ENCODE measurements around the gene GALNTL6.
"Not testable (repeated sequence)": the region's sequence is repeated elsewhere in the genome, so short reads cannot be mapped to it uniquely, and the experiment has no call there.

GALNTL6 gene

DNA sequence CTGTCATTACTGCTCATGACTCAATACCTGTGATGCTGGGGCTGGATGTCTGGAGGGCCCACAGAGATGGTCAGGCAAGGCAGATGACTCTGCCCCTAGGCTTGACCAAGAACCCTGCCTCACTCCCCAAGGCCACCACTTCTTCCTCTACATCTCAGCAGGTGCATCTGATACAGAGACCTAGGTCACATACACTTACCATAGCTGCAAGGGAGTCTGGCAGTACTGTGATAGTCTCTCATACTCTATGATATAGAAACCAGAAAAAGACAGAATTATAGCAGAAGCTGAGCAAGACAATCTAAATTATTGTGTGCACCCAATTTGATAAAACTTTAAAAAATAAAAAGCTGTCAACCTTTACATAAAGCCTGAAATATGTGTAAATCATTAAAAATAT, 878.3 kb downstream of the GALNTL6 start:
- no peak for DNase-seq

DNA sequence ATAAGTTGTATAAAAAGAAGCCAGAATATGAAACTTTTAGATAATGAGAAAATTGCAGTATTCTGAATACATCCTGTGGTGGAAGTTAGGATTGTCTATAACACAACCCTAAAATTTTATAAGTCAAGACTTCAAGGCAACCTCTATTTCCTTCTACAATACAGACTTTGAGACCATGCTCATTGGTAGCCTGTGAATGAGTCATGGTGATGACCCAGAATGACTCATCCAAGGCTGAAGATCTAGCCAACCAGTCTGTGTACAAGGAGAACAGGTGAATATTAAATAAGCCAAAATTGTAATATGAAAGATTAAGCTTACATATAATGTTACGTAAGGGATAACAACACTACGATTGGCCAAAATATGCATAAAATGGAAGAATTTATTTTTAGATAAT, 879.5 kb downstream of the GALNTL6 start:
- DNase-seq: no peak

DNA sequence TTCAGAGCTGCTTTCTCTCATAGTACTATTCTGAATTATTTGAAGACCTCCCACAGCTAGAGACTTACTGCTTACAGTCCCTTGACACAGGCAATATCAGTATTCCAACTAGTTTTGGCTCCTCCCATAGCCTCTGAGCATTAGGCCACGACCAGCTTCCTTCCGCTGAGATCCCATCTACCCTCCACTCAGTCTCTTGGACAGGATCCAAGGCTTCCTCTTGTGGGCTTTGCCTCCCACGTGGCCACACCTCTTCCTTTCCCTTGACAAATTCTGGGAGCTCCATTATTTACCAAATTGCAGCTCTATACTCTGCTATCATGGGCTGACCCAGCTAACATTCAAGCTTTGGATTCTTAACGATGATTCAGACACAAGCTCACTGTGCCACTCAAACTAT, 885.1 kb downstream of the GALNTL6 start:
- DNase-seq: no peak

DNA sequence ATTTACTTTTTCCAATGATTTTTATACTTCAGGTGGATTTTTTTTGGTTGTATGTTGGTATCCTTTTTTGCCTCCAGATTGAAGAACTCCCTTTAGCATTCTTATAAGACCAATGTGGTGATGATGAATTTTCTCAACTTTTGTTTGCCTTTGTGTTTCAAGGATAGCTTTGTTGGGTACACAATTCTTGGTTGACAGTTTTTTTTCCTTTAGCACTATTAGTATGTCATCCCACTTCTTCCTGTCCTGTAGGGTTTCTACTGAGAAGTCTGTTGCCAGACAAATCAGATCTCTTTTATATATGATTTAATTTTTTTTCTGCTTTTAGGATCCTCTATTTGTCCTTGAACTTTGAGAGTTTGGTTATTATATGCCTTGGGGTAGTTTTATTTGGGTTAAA, 892.4 kb downstream of the GALNTL6 start:
- DNase-seq: no peak

DNA sequence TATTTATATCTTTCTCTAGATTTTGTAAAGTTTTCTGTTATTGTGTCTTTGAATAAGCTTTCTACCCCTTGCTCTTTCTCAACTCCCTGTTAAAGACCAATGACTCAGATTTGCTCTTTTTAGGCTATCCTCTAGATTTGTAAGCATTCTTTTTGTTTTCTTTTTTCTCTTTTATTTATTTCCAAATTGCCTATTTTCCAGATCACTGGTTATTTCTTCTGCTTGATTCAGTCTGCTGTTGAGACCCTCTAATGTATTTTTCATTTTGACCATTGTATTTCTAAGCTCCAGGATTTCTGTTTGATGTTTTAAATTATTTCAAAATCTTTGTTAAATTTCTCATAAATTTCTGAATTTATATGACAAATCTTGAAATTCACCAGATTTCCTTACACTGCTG, 892.8 kb downstream of the GALNTL6 start:
- DNase-seq: no peak

DNA sequence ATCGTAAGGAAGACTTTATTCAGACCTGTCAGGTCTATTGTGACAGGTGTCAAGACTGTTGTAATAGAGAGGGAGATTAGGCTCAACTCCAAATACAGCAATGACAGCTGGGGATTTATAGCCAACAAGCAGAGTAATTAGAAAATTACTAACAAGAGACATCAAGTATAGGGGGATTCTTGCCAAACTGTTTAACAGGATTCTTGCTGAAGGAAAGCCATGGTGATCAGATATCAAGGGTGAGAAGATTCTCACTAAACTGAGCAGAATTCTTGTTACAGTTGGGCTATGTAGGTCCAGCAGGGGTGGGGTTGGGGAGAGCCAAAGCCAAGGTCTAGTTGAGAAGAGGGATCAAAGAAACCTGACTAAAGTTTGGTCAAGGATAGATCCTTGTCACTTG, 894.4 kb downstream of the GALNTL6 start:
- no peak for DNase-seq

DNA sequence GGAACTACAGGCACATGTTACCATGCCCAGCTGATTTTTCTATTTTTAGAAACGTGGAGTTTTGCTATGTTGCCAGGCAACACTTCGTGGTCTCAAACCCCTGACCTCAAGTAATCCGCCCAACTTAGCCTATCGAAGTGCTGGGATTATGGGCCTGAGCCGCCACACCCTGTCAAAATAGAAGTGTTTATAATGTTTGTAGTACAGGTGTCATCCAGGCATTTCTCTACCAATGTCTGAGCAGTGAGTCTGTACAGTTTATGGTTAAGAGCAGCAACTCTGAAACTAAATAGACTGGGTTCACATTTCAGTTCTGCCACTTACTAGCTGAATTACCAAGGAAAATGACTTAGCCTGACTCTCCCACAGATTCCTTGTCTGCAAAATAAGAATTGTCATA, 895.0 kb downstream of the GALNTL6 start:
- DNase-seq: no peak

DNA sequence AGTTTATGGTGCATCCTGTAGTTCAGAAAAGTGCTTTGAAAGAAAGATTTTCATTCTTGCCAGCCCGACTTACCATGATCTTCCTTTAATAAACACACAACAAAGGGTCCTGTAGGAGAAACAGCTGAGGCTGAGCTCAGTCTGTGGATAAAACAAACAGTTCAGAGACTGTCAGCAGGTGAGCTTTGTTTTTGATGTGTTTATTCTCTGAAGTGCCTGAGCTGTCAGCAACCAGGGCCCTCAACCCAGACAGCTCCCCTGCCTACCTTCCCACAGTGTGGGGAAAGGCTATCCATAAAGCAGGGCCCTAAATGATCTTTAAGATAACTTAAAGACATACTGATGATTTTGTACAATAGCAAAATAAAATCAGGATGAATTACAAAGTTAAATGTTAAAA, 896.2 kb downstream of the GALNTL6 start:
- no peak for DNase-seq

DNA sequence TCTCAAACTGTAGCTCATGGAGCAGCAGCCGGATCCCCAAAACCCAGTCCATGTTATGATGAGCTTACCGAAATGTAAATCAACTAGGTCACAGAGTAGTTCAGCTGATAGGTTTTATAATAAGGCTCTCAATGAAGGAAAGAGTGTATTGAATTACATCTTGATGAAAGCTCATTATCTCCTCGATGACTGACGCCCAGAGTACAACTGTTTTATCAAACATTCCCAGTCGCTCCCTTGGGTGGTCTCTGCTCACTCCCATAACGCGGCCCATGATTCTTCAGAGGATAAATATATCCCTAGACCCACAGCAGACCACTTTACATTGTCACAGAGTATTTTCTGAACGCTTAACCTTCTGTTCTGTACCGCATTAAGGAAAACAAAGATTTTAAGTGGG, 903.1 kb downstream of the GALNTL6 start:
- DNase-seq: no peak

DNA sequence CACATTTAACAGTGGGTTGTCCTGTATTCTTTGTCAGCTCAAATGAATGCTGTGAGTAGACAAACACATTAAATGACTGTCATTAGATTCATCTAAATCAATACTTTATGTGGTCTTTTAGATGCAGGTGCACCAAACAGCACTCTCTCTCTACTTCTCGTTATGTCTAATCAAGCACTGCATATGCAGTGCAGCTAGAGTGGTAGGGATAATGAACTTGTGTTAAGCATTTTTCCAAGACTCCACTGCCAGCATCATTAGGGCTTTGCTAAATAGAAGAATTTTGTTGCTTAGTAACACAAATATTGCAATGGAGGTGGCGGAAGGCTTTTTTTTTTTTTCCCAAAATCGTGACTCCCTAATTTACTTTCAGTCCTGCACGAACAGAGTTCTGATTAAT, 908.5 kb downstream of the GALNTL6 start:
- no peak for DNase-seq

DNA sequence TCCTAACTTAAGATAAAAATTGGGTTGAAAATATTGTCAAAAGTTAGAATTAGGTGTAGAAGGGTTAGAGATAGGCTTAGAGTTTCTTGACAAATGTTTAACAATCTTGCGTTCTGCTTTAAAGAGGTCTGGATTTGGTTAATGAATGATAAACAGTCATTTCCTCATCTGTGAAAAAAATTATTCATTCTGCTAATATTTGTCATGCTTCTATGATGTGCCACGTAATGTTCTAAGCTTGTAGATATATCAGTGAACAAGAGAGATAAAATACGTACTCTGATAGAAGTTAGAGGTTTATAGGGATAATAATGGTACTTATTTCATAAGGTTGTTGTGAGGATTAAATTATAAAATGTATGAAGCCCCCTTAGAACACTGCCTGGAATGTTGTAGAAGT, 912.4 kb downstream of the GALNTL6 start:
- no peak for DNase-seq

DNA sequence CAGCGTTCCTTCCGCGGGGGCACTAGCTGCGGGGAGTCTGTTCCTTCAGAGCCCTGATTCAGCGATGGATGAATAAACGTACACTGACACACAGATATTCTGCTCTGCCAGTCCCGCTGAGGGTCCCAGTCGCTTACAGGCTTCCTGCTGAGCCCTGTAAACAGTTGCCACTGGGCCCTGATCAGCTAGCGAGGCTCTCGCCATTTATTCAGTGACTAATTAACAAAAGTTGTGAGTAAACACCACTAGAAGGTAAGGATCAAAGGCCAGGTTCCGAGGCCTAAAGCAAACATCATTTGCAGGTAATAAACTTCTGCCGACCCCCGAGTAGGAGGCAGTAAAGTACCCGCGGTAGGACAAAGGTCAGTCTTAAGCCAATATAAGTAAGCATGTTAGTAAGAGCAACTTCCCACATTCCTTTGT, 912.8 kb downstream of the GALNTL6 start:
- no peak for DNase-seq

DNA sequence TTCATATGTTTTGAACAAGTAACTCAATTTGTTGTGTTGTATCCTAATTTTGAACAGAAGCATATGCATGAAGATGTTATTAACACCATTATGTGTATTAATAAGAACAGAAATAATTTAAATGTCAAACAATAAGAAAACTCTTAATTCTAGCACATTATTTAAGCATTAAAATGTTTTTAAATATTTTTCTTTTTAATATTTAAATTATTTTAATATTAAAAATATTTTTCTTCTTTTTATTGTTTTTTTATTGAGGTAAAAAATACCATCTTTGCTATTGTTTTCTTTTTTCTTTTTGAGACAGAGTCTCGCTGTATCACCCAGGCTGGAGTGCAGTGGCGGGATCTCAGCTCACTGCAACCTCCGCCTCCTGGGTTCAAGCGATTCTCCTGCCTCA, 914.4 kb downstream of the GALNTL6 start:
- DNase-seq: no peak

DNA sequence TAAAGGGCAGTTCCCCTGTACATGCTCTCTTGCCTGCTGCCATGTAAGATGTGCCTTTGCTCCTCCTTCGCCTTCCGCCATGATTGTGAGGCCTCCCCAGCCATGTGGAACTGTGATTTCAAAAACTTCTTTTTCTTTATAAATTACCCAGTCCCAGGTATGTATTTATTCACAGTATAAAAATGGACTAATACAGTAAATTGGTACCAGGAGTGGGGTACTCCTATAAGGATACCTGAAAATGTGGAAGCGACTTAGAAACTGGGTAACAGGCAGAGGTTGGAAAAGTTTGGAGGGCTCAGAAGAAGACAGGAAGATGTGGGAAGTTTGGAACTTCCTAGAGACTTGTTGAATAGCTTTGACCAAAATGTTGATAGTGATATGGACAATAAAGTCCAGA, 920.4 kb downstream of the GALNTL6 start:
- not testable (repeated sequence) for DNase-seq

DNA sequence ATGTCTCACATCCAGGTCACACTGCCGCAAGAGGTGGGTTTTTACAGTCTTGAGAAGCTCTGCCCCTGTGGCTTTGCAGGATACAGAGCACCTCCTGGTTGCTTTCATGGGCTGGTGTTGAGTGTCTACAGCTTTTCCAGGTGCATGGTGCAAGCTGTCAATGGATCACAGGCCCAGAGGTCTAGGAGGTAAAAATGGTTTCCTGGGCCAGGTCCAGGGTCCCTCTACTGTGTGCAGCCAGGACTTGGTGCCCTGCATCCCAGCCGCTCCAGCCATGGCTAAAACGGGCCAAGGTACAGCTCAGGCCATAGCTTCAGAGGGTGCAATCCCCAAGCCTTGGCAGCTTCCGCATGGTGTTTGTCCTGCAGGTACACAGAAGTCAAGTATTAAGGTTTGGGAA, 921.4 kb downstream of the GALNTL6 start:
- DNase-seq: no peak

DNA sequence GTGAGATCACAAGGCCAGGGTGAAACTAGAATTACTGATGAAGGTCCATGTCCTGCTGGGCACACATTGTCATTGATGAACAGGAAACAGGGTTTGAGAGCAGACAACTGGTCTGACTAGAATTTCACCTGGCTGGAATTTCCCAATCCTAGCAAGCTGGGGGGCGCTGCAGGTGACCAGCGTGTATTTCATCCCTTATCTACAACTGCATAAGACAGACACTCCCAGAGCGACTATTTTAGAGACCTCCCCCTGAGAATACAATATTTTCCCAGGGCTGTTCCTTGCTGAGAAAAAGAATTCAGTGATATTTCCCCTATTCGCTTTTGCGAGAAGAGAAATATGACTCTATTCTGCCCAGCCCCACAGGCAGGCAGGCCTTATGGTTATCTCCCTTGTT, 922.8 kb downstream of the GALNTL6 start:
- DNase-seq: no peak

DNA sequence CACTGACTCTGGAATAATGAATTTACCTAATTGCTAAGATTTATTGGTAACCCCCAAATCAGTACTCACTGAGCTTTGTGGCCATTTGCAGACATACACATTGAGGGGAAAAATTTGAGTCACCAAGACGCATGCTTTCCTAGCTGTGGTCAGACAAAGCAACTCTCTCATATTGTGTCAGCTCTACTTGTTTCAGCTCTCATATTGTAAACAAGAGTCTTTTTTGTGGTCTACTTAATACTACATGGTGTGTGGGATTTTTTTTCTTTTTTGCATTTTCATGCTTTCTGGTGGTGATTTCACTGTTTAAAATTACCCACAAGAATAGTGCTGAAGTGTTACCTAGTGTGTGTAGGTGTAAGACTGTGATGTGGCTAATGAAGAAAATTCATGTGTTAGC, 927.2 kb downstream of the GALNTL6 start:
- no peak for DNase-seq

DNA sequence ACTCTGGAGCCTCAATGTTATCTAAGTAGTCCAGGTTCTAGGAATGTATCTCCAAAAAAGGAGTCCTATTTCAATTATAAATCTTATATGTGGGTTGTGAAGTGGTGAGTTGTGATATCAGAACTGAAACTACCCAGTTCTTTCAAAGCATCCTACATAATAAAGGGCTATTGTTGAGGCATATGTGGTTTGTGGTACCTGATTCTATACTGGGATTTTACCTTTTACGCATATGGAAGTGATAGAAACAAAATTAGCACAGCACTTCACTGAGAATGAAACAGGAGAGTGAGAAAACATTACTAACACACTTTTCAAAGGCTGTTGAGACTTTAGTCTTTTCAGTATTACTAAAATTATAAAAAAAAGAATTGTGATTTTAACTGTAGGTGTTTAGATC, 937.7 kb downstream of the GALNTL6 start:
- DNase-seq: no peak

DNA sequence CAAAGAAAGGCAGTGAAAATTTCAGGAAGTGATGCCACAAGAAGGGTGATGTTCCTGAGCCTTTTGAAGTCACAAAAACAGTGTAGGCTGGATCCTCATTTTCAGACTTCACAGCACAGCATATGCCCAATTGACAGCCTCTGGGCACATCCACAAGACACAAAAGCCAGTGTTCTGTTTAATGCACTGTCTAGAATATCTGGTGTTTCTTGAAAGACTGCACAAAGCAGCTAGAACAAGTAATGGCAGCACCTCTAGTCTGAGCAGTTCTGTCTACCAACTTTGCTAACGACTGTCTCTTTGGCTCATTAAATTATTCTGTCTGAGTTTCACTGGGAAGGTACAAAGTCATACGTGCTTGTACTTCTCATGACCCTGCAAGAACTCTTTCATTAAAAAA, 938.3 kb downstream of the GALNTL6 start:
- no peak for DNase-seq

DNA sequence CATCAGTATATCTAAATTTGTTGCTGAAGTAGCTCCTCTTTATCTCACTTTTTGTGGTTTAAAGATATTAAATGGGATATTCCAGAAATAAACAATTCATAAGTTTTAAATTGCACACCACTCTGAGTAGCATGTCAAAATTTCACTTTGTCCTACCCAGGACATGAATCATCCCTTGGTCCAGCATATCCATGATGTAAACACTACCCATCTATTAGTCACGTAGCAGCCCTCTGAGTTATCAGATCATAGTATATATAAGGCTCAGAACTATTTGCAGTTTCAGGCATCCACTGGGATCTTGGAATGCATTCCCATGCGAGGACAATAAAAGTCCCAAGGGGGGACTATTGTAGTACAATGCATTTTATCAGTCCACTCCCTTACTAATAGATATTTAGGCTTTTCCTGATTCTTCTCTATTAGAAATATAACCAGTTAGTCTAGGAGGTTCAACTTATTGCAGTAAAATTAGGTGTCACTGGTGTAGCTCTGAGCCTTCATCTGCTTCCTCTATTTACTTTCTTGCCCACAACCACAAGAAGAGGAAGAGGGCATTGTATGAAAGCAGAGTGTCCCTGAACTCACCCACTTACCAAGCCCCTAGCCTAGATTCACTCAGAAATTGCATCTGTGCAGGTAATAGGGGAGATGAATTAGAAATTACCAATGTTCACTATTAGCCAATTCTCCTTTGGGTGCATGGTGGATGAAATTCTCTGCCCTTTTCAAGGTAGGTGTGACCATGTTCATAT, 945.6 kb downstream of the GALNTL6 start:
- DNase-seq: no peak

DNA sequence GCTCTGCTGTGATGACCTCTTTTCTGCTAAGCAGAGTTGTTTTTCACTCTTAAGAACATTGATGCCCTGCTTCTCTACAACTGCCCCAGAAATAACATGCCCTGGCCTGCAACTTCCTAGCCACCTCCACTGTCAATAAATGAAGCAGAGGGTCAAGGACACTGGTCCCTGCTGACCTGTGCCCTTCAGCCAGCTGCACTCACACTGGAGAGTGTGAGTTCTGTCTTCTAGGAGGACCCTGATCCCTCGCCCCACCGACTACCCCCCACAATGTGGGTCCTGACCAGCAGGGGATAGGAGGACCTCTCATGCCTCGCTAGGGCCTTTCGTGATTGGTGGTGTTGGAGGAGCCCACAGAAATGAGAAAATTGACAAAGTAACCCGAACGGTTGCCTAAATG, 947.3 kb downstream of the GALNTL6 start:
- DNase-seq: no peak

DNA sequence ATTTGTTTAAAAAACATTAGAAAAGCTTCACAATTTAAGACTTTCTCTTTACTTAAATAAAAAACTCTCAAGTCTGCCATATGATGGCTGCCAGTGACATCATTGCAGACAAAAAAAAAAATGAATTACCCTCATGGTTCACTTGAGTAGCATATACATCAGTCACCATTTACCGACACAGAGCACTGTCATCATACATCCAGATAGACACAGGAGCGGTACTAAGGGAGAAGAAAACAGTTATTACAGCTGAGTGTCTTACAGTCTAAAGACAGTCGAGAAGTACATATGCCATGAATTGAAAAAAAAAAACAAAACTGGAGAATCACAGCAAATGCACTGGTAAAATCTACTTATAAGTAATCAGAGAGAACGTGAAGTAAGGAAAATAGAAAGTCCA, 949.7 kb downstream of the GALNTL6 start:
- no peak for DNase-seq

DNA sequence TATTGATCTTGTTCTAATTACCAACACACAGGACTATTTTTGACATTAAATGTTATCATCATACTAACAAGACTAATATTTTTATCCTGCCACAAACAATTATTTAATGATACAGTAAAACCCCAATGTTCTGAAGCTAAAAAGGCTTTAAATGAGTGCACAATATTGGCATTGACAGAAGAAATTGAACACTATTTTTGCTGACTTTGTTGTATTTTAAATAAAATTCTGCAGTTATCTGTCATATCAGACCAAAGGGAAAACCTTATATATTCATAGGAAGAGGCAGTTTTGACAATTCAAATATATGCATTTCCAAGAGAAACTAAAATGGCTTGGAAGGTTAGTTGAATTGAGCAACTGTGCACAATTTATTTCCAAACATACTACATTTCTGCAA, 957.6 kb downstream of the GALNTL6 start:
- DNase-seq: no peak

DNA sequence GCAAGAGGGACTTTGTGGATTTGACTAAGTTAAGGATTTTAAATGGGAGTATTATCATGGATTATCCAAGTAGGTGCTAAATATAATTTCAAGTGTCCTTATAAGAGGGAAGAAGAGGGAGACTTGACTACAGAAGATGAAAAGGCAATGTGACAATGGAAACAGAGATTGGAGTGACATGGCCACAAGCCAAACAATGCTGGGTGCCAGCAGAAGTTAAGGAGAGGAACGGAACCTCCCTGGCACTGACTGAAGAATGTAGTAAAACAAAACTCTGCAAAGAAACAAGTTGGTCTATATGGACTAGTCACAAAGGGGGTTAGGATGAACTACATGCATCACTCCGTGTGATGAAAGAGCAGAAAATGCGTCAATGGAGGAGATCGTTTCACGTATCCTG, 959.6 kb downstream of the GALNTL6 start:
- DNase-seq: no peak

DNA sequence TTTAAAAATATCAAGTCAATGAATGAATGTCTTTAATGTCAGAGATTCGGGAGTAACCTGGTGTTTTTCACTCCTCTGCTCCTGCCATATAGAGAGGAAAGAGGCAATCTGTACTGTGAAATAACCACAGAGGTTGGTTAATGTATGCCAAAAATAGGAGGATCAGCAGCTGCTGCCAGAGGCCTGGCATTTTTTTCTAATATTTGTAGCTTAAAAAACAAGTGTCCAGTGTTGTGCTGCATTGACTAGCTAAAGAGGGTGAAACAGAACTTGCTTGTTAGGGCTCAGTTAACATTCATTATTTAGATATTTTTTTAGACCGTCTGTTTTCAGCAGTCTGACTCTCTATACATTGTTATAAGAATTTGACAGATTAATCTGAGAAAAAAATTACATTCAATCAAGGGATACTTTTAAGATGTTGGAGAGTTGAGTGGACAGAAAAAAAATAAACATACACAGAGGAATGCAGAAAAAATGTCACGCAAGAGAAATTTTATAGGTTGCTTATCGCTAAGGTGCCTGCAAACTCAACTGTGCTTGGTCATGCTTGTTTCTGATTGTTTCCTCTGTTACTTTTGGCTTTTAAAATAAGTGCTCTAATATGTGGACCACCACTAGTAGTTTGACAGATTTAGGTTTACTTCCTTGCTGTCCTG, 963.1 kb downstream of the GALNTL6 start:
- DNase-seq: no peak

Measured in GOT3 (cell line).